ENCODE data around the gene PXYLP1. TPM values are rescaled to one million over a fixed set of nuclear protein-coding genes. Genes with fewer than 3 reads are reported as not detected.

PXYLP1 gene
- total and polyA plus RNA-seq, 10 of the 15 experiments (the other 5 are each of a cell fraction or from before 2014, with no cell fraction given) = 0.06 to 1.7 (median 0.35) TPM

- no peak overlapping the region for H2AFZ ChIP-seq (ENCODE audit: control insufficient read depth, low read depth, low read length)
- POLR2A ChIA-PET = interaction anchor here (0.6 to 1.1 kb wide), 2 partner anchors 21 to 93 kb away, joined by 3 to 4 read pairs; no protein-coding TSS in a partner anchor
- WGBS (ENCODE audit: insufficient coverage, insufficient replicate concordance, low lambda C conversion rate, missing lambda C conversion rate) = 70% methylated on average over 13 of the region's 13 CpGs
Observed at GRCh38 chr3:141308588-141309218, 77.1 kb downstream of the PXYLP1 start.

More at GRCh38 chr3:141308588-141309218, 77.1 kb downstream of the PXYLP1 start:
- intact Hi-C loops (cut with micrococcal nuclease; ENCODE audit: unreplicated experiment) = no loop called here
- TF ChIP-seq ZNF217 (IDR thresholded peaks at IDR 0.05) = no peak
- no peak for TF ChIP-seq PRDM15 (CRISPR knock-in tag; IDR thresholded peaks at IDR 0.05)
- no peak for TF ChIP-seq RAD51 (IDR thresholded peaks at IDR 0.05)
- TF ChIP-seq ZBED1 (IDR thresholded peaks at IDR 0.05; ENCODE audit: borderline replicate concordance) = no peak
- TF ChIP-seq ZNF274 (IDR thresholded peaks at IDR 0.05; ENCODE audit: insufficient read depth, insufficient read length) = no peak
- TF ChIP-seq CHD2 (IDR thresholded peaks at IDR 0.05; ENCODE audit: borderline replicate concordance, low read depth, low read length) = no peak
- TF ChIP-seq MXI1 (IDR thresholded peaks at IDR 0.05; ENCODE audit: low read depth, low read length) = no peak
- TF ChIP-seq IRF3 (IDR thresholded peaks at IDR 0.05) = no peak
- TF ChIP-seq IRF5 (IDR thresholded peaks at IDR 0.05; ENCODE audit: borderline replicate concordance) = no peak
- no peak overlapping the region for H3K4me2 ChIP-seq (ENCODE audit: control insufficient read depth, insufficient read depth)
- H3K79me2 ChIP-seq (ENCODE audit: control insufficient read depth, insufficient read depth, low read length) = peaks cover 12% of the 10 kb centered on the region
- no peaks in the 10 kb centered on the region for H3K27me3 ChIP-seq (replicated peaks in 1 of 2; ENCODE audit: control insufficient read depth in 2 of 2, insufficient read depth in 2 of 2, low read length in 1 of 2)
- ChIA-PET RAD21 (ENCODE audit: unreplicated experiment) (interaction anchor here (1.0 to 11.1 kb wide), 5 partner anchors 52 to 152 kb away, joined by 3 to 164 read pairs (median 5); no protein-coding TSS in a partner anchor), SMC1A (ENCODE audit: uncharacterized antibody, unreplicated experiment) (interaction anchor here (0.8 to 17.9 kb wide), 6 partner anchors 29 to 149 kb away, joined by 3 to 405 read pairs (median 10); no protein-coding TSS in a partner anchor), CTCF (interaction anchor here (0.6 to 20.6 kb wide), 8 partner anchors 15 to 253 kb away, joined by 3 to 642 read pairs (median 8); partner anchors contain the start of gene PXYLP1)
- H3K27ac ChIP-seq (ENCODE audit: control insufficient read depth, insufficient read depth) = no peak overlapping the region
- ATAC-seq (no peak), FAIRE-seq (no peak), DNase-seq (ENCODE audit: low read depth, low spot score) (no peak)
- H3K4me3 ChIP-seq = no peak overlapping the region
- in situ Hi-C loops (cut with MboI) = loop anchor here (5.0 to 10.0 kb wide), 3 partner anchors 144 to 336 kb away; no protein-coding TSS in a partner anchor
- peaks cover 19% of the 10 kb centered on the region for H3K4me1 ChIP-seq (ENCODE audit: control insufficient read depth, insufficient read depth, low read length)
- no peaks in the 10 kb centered on the region for H3K9me3 ChIP-seq (replicated peaks; ENCODE audit: control insufficient read depth, insufficient read depth, low read length)
- BruUV-seq (replicated peaks) = no TSS peak
- no peaks in the 10 kb centered on the region for H4K20me1 ChIP-seq (ENCODE audit: control insufficient read depth, insufficient read depth)
- H3K9ac ChIP-seq (ENCODE audit: control insufficient read depth, insufficient read depth, low read length) = no peak overlapping the region
- H3K36me3 ChIP-seq (ENCODE audit: control insufficient read depth in 2 of 2, insufficient read depth in 2 of 2, low read length in 1 of 2) = no peaks in the 10 kb centered on the region

All from GM12878 (cell line).